ENCODE results near the gene ASPSCR1.

- TF ChIP-seq CTCF (conservative IDR thresholded peaks at IDR 0.05) = no peak
- no peak for TF ChIP-seq ZFX (IDR thresholded peaks at IDR 0.05)
These were observed 17.4 kb downstream of the ASPSCR1 start for GRCh38 chr17:81994593-81995462.

Measured in C4-2B (cell line).